Hepatocyte (in vitro differentiated cells): ENCODE results near the gene SMOC1.

Source experiments
- CTCF ChIP-seq: fragments of 200-600 bp; sonication (generic); IDR thresholded peaks from 2 replicates; pipeline ENCODE4 v1.5.1; 2016; ENCODE audit warnings: antibody characterized with exemption, mild to moderate bottlenecking; ENCODE audit not compliant: poor library complexity
- EZH2 ChIP-seq: fragments of 200-600 bp; sonication (generic); IDR thresholded peaks from 2 replicates; pipeline ENCODE4 v1.6.1; 2016; ENCODE audit warnings: antibody characterized with exemption, mild to moderate bottlenecking, borderline replicate concordance
- EZH2phosphoT487 ChIP-seq: fragments of 200-600 bp; sonication (generic); IDR thresholded peaks from one replicate; pipeline ENCODE4 v1.6.1; 2018; ENCODE audit warnings: antibody characterized with exemption, mild to moderate bottlenecking, low read depth, moderate library complexity; ENCODE audit not compliant: unreplicated experiment, severe bottlenecking

GRCh38 chr14:70061108-70061507, 181.9 kb downstream of the SMOC1 start:
- TF ChIP-seq CTCF (no peak), EZH2phosphoT487 (no peak), EZH2 (no peak)
